HepG2 (cell line): ENCODE data around the gene SESN2. TPM values are rescaled to one million over a fixed set of nuclear protein-coding genes. Genes with fewer than 3 reads are reported as not detected.

ENCODE experiments used
- ATAD3A ChIP-seq: sonication (generic); formaldehyde crosslinking; IDR thresholded peaks from 2 replicates; pipeline ENCODE4 v1.4.0; 2020; ENCODE audit warnings: missing genetic modification reagents
- CCAR2 ChIP-seq: fragments of 200-400 bp; formaldehyde crosslinking; optimal IDR thresholded peaks from 2 replicates; pipeline ENCODE3; 2018; ENCODE audit warnings: low read depth, mild to moderate bottlenecking, low read length, moderate library complexity
- ELF3 ChIP-seq: IDR thresholded peaks from 2 replicates; pipeline ENCODE4 v1.6.1; 2016; ENCODE audit warnings: missing genetic modification reagents, missing compliant biosample characterization
- ETV6 ChIP-seq: sonication (generic); formaldehyde crosslinking; conservative IDR thresholded peaks from 2 replicates; pipeline ENCODE4 v1.4.0; 2020; ENCODE audit warnings: missing genetic modification reagents
- MED1 ChIP-seq: sonication (generic); formaldehyde crosslinking; IDR thresholded peaks from 2 replicates; pipeline ENCODE4 v1.4.0; 2020; ENCODE audit warnings: missing genetic modification reagents
- PRPF4 ChIP-seq: fragments of 200-400 bp; formaldehyde crosslinking; IDR thresholded peaks from 2 replicates; pipeline ENCODE4 v1.6.1; 2016; ENCODE audit warnings: low read length, low read depth; ENCODE audit not compliant: poor library complexity, severe bottlenecking
- SIX1 ChIP-seq: sonication (generic); formaldehyde crosslinking; IDR thresholded peaks from 2 replicates; pipeline ENCODE4 v1.4.0; 2020; ENCODE audit warnings: missing genetic modification reagents, borderline replicate concordance
- SMAD9 ChIP-seq: sonication (generic); formaldehyde crosslinking; IDR thresholded peaks from 2 replicates; pipeline ENCODE4 v1.5.1; 2020; ENCODE audit warnings: mild to moderate bottlenecking, missing genetic modification reagents
- SMARCE1 ChIP-seq: fragments of 450-650 bp; IDR thresholded peaks from 2 replicates; pipeline ENCODE4 v1.6.1; 2017; ENCODE audit warnings: borderline replicate concordance
- SNAPC2 ChIP-seq: sonication (generic); formaldehyde crosslinking; IDR thresholded peaks from 2 replicates; pipeline ENCODE4 v1.8.1; 2022; ENCODE audit warnings: mild to moderate bottlenecking, missing genetic modification reagents
- TBX2 ChIP-seq: sonication (generic); formaldehyde crosslinking; IDR thresholded peaks from 2 replicates; pipeline ENCODE4 v1.5.0; 2020; ENCODE audit warnings: missing genetic modification reagents, mild to moderate bottlenecking, borderline replicate concordance
- ZFP36 ChIP-seq: fragments of 150-350 bp; IDR thresholded peaks from 2 replicates; pipeline ENCODE4 v1.6.1; 2018; ENCODE audit warnings: borderline replicate concordance, low read length, low read depth; ENCODE audit not compliant: partially characterized antibody
- ZNF260 ChIP-seq: sonication (generic); formaldehyde crosslinking; IDR thresholded peaks from 2 replicates; pipeline ENCODE4 v1.4.0; 2020; ENCODE audit warnings: missing genetic modification reagents, low read depth, mild to moderate bottlenecking, borderline replicate concordance
- ZNF556 ChIP-seq: sonication (generic); formaldehyde crosslinking; IDR thresholded peaks from 2 replicates; pipeline ENCODE4 v1.4.0; 2020; ENCODE audit warnings: mild to moderate bottlenecking, missing genetic modification reagents, borderline replicate concordance
- ZNF562 ChIP-seq: sonication (generic); formaldehyde crosslinking; IDR thresholded peaks from 2 replicates; pipeline ENCODE4 v1.8.0; 2022; ENCODE audit warnings: missing genetic modification reagents, borderline replicate concordance
- ZNF749 ChIP-seq: sonication (generic); formaldehyde crosslinking; IDR thresholded peaks from 2 replicates; pipeline ENCODE4 v1.8.0; 2022; ENCODE audit warnings: mild to moderate bottlenecking, missing genetic modification reagents, moderate library complexity, borderline replicate concordance
- ZNF788 ChIP-seq: sonication (generic); formaldehyde crosslinking; IDR thresholded peaks from 2 replicates; pipeline ENCODE4 v1.5.0; 2020; ENCODE audit warnings: mild to moderate bottlenecking, missing genetic modification reagents, borderline replicate concordance
- ZNF883 ChIP-seq: sonication (generic); formaldehyde crosslinking; IDR thresholded peaks from 2 replicates; pipeline ENCODE4 v1.5.1; 2020; ENCODE audit warnings: mild to moderate bottlenecking, missing genetic modification reagents; ENCODE audit errors: not compliant biosample characterization
- ZZZ3 ChIP-seq: sonication (generic); formaldehyde crosslinking; IDR thresholded peaks from 2 replicates; pipeline ENCODE4 v1.4.0; 2020; ENCODE audit warnings: missing genetic modification reagents, mild to moderate bottlenecking, borderline replicate concordance
- polyA plus RNA-seq, 8 experiments: library from polyadenylated mRNA; depleted of rRNA in 3 of 8; stranded (reverse) in 7 of 8; unstranded in 1 of 8; fragments of >200 nt; fragmentation: Illumina TruSeq in 4 of 8; extraction: Trizol in 4 of 8; gene quantifications; 2 replicates each; pipeline versions ENCODE4 v1.2.1 to v1.2.3, GENCODE V29; 2011 to 2016; ENCODE audit warnings: low read depth in 4 of 8, missing spikeins in 1 of 8, mixed read lengths in 1 of 8; ENCODE audit not compliant: insufficient read depth in 1 of 8
- total RNA-seq, 5 experiments: library from RNA; depleted of rRNA; stranded (reverse); fragments of >200 nt; fragmentation: Illumina TruSeq; extraction: Trizol; gene quantifications; 2 replicates each; pipeline ENCODE4 v1.2.3, GENCODE V29; 2016; ENCODE audit warnings: low read depth in 1 of 5
- TF ChIP-seq, protein P1 (sequence below): sonication (generic); formaldehyde crosslinking; IDR thresholded peaks from 2 replicates; pipeline ENCODE4 v1.4.0; 2020; ENCODE audit warnings: mild to moderate bottlenecking, missing genetic modification reagents
- TF ChIP-seq, protein P2 (sequence below): sonication (generic); formaldehyde crosslinking; IDR thresholded peaks from 2 replicates; pipeline ENCODE4 v1.5.1; 2020; ENCODE audit warnings: mild to moderate bottlenecking, missing genetic modification reagents, borderline replicate concordance
- TF ChIP-seq, protein P3 (sequence below): sonication (generic); formaldehyde crosslinking; IDR thresholded peaks from 2 replicates; pipeline ENCODE4 v1.8.0; 2022; ENCODE audit warnings: missing genetic modification reagents, mild to moderate bottlenecking, inconsistent platforms, borderline replicate concordance
- TF ChIP-seq, protein P4 (sequence below): IDR thresholded peaks from 2 replicates; pipeline ENCODE4 v1.6.1; 2016; ENCODE audit warnings: mild to moderate bottlenecking, missing biosample characterization, missing genetic modification reagents
- TF ChIP-seq, protein P5 (sequence below): sonication (generic); formaldehyde crosslinking; IDR thresholded peaks from 2 replicates; pipeline ENCODE4 v1.4.0; 2020; ENCODE audit warnings: missing genetic modification reagents

Gene SESN2
- total and polyA plus RNA-seq, 2 of the 13 experiments (the other 11 are each of a cell fraction or from before 2014, with no cell fraction given), result 13.2 to 19.1 TPM

DNA sequence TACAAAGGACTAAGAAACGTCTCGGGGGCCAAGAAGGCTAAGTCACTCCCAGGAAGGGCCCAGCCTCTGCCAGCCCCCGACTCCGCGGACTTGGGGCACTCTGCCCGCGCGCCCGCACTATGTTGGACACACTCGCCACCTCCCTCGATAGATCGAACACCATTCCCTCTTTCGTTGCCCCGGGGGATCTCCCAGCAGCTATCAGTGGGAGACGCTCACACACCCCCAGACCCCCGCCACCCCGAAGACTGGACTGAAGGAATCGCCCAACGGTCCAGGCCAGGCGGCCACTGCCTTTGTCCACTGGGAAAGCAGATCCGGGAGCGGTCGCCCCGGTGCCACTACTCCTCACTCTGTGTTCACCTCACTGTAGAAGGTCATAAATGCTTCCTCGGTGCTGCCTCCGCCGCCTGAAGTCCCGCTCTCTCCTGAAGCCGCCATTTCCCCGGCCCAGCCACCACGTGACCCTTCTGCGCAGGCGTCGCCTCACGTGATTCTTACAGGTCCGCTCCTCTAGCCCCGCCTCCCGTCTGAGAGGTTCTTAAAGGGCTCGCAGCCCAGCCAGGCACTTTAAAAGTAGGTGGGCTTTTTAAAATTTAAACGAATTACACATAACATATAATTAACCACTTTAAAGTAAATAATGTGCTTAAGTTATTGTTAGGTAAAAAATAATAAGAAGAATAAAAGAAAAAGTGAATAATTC is 26.6 kb upstream of the SESN2 start, which contains the start of gene DNAJC8 (continued):
- TF ChIP-seq, protein P1, sequence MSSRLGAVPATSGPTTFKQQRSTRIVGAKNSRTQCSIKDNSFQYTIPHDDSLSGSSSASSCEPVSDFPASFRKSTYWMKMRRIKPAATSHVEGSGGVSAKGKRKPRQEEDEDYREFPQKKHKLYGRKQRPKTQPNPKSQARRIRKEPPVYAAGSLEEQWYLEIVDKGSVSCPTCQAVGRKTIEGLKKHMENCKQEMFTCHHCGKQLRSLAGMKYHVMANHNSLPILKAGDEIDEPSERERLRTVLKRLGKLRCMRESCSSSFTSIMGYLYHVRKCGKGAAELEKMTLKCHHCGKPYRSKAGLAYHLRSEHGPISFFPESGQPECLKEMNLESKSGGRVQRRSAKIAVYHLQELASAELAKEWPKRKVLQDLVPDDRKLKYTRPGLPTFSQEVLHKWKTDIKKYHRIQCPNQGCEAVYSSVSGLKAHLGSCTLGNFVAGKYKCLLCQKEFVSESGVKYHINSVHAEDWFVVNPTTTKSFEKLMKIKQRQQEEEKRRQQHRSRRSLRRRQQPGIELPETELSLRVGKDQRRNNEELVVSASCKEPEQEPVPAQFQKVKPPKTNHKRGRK (CRISPR knock-in tag), result no peak
- no peak for TF ChIP-seq ZNF562
- no peak for TF ChIP-seq ZNF883 (CRISPR knock-in tag)
- peak; percentile 63; the same call in 1 of the 2 replicates for TF ChIP-seq ZNF749 (CRISPR knock-in tag)
- TF ChIP-seq ATAD3A (CRISPR knock-in tag), result no peak
- TF ChIP-seq SIX1 (CRISPR knock-in tag), result no peak
- no peak for TF ChIP-seq CCAR2
- TF ChIP-seq, protein P2, sequence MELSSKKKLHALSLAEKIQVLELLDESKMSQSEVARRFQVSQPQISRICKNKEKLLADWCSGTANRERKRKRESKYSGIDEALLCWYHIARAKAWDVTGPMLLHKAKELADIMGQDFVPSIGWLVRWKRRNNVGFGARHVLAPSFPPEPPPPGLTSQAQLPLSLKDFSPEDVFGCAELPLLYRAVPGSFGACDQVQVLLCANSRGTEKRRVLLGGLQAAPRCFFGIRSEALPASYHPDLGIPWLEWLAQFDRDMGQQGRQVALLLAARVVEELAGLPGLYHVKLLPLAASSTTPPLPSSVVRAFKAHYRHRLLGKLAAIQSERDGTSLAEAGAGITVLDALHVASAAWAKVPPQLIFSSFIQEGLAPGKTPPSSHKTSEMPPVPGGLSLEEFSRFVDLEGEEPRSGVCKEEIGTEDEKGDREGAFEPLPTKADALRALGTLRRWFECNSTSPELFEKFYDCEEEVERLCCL (CRISPR knock-in tag), result no peak
- no peak for TF ChIP-seq MED1 (CRISPR knock-in tag)
- no peak for TF ChIP-seq ELF3
- no peak for TF ChIP-seq ZNF260 (CRISPR knock-in tag)
- TF ChIP-seq, protein P3, sequence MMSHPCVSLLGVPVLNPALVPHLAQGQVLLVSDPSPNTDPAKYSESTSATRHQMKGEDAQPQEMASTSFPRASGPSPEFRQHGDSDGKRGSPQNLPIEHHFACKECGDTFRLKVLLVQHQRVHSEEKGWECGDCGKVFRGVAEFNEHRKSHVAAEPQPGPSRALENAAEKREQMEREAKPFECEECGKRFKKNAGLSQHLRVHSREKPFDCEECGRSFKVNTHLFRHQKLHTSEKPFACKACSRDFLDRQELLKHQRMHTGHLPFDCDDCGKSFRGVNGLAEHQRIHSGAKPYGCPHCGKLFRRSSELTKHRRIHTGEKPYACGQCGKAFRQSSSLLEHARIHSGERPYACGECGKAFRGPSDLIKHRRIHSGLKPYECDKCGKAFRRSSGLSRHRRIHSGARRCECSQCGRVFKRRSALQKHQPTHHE (CRISPR knock-in tag), result no peak
- 0 out of 2 replicates have a peak, but pooled peaks have one; percentile 64 for TF ChIP-seq ZNF556 (CRISPR knock-in tag)
- TF ChIP-seq, protein P4, sequence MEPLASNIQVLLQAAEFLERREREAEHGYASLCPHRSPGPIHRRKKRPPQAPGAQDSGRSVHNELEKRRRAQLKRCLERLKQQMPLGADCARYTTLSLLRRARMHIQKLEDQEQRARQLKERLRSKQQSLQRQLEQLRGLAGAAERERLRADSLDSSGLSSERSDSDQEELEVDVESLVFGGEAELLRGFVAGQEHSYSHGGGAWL (CRISPR knock-in tag), result peak; percentile 57; the same call in 1 of the 2 replicates
- TF ChIP-seq PRPF4, result no peak
- TF ChIP-seq ZNF788 (CRISPR knock-in tag), result no peak
- TF ChIP-seq SMARCE1, result no peak
- TF ChIP-seq ZFP36, result no peak
- no peak; the same call in 1 of the 2 replicates for TF ChIP-seq TBX2 (CRISPR knock-in tag)
- no peak for TF ChIP-seq ETV6 (CRISPR knock-in tag)
- TF ChIP-seq ZZZ3, result no peak
- no peak for TF ChIP-seq SNAPC2 (CRISPR knock-in tag)
- TF ChIP-seq, protein P5, sequence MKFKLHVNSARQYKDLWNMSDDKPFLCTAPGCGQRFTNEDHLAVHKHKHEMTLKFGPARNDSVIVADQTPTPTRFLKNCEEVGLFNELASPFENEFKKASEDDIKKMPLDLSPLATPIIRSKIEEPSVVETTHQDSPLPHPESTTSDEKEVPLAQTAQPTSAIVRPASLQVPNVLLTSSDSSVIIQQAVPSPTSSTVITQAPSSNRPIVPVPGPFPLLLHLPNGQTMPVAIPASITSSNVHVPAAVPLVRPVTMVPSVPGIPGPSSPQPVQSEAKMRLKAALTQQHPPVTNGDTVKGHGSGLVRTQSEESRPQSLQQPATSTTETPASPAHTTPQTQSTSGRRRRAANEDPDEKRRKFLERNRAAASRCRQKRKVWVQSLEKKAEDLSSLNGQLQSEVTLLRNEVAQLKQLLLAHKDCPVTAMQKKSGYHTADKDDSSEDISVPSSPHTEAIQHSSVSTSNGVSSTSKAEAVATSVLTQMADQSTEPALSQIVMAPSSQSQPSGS (CRISPR knock-in tag), result no peak
- TF ChIP-seq SMAD9 (CRISPR knock-in tag), result no peak
